ENCODE measurements around the gene FIP1L1.
A peak's percentile ranks its signal among the peaks of the same experiment; 100 is the strongest.

The FIP1L1 gene

GRCh38 chr4:53497487-53498244, 120.2 kb downstream of the FIP1L1 start:
- H3K27ac Mint-ChIP-seq, result no peak overlapping the region
- DNase-seq (ENCODE audit: low spot score in 2 of 2), result no peak
- H3K4me3 Mint-ChIP-seq, result no peak overlapping the region
- no peaks in the 10 kb centered on the region for H3K9me3 Mint-ChIP-seq
- ATAC-seq, result no peak
- no peaks in the 10 kb centered on the region for H3K4me1 Mint-ChIP-seq
- no peaks in the 10 kb centered on the region for H3K36me3 Mint-ChIP-seq

- no peaks in the 10 kb centered on the region for H3K9me3 Mint-ChIP-seq
These were observed 121.3 kb downstream of the FIP1L1 start for GRCh38 chr4:53498706-53499105.

GRCh38 chr4:53499791-53500190, 122.3 kb downstream of the FIP1L1 start:
- DNase-seq (ENCODE audit: low spot score in 2 of 2) (no peak), ATAC-seq (peak; percentile 39)
- no peak overlapping the region for H3K27ac Mint-ChIP-seq
- H3K9me3 Mint-ChIP-seq, result no peaks in the 10 kb centered on the region
- H3K36me3 Mint-ChIP-seq, result no peaks in the 10 kb centered on the region
- no peaks in the 10 kb centered on the region for H3K4me1 Mint-ChIP-seq
- H3K4me3 Mint-ChIP-seq, result no peak overlapping the region

More at GRCh38 chr4:53498706-53499105, 121.3 kb downstream of the FIP1L1 start:
- no peak overlapping the region for H3K27ac Mint-ChIP-seq
- DNase-seq (ENCODE audit: low spot score in 2 of 2), result no peak
- H3K4me1 Mint-ChIP-seq, result no peaks in the 10 kb centered on the region
- no peak for ATAC-seq
- no peak overlapping the region for H3K4me3 Mint-ChIP-seq
- H3K36me3 Mint-ChIP-seq, result no peaks in the 10 kb centered on the region

- no peak overlapping the region for H3K27ac Mint-ChIP-seq
- H3K36me3 Mint-ChIP-seq, result no peaks in the 10 kb centered on the region
- no peak for ATAC-seq
- DNase-seq (ENCODE audit: low spot score in 2 of 2), result no peak
- H3K4me1 Mint-ChIP-seq, result no peaks in the 10 kb centered on the region
- H3K9me3 Mint-ChIP-seq, result no peaks in the 10 kb centered on the region
- H3K4me3 Mint-ChIP-seq, result no peak overlapping the region
These were observed 123.1 kb downstream of the FIP1L1 start for GRCh38 chr4:53500546-53500945.

- DNase-seq (ENCODE audit: low spot score in 2 of 2) (no peak), ATAC-seq (no peak)
- Mint-ChIP-seq H3K4me1 (no peaks in the 10 kb centered on the region), H3K4me3 (no peak overlapping the region), H3K27ac (no peak overlapping the region), H3K36me3 (no peaks in the 10 kb centered on the region), H3K9me3 (no peaks in the 10 kb centered on the region)
These were observed 124.1 kb downstream of the FIP1L1 start for GRCh38 chr4:53501561-53501960.

GRCh38 chr4:53502094-53502493, 124.7 kb downstream of the FIP1L1 start:
- H3K4me3 Mint-ChIP-seq, result no peak overlapping the region
- H3K4me1 Mint-ChIP-seq, result no peaks in the 10 kb centered on the region
- no peaks in the 10 kb centered on the region for H3K9me3 Mint-ChIP-seq
- no peak overlapping the region for H3K27ac Mint-ChIP-seq
- DNase-seq (ENCODE audit: low spot score in 2 of 2) (no peak), ATAC-seq (no peak)
- no peaks in the 10 kb centered on the region for H3K36me3 Mint-ChIP-seq

GRCh38 chr4:53505947-53506346, 128.5 kb downstream of the FIP1L1 start:
- Mint-ChIP-seq H3K9me3 (no peaks in the 10 kb centered on the region), H3K4me1 (no peaks in the 10 kb centered on the region), H3K36me3 (no peaks in the 10 kb centered on the region), H3K27ac (no peak overlapping the region), H3K4me3 (no peak overlapping the region)
- DNase-seq (ENCODE audit: low spot score in 2 of 2), result no peak
- ATAC-seq, result no peak

- Mint-ChIP-seq H3K4me1 (no peaks in the 10 kb centered on the region), H3K27ac (no peak overlapping the region)
These were observed 129.6 kb downstream of the FIP1L1 start for GRCh38 chr4:53507058-53507457.

GRCh38 chr4:53507671-53508286, 130.3 kb downstream of the FIP1L1 start:
- Mint-ChIP-seq H3K36me3 (no peaks in the 10 kb centered on the region), H3K4me3 (no peak overlapping the region), H3K27ac (no peak overlapping the region), H3K4me1 (no peaks in the 10 kb centered on the region), H3K9me3 (no peaks in the 10 kb centered on the region)
- ATAC-seq (no peak), DNase-seq (ENCODE audit: low spot score in 2 of 2) (no peak)

More at GRCh38 chr4:53507058-53507457, 129.6 kb downstream of the FIP1L1 start:
- no peaks in the 10 kb centered on the region for H3K9me3 Mint-ChIP-seq
- no peak for ATAC-seq
- no peak overlapping the region for H3K4me3 Mint-ChIP-seq
- no peaks in the 10 kb centered on the region for H3K36me3 Mint-ChIP-seq
- DNase-seq (ENCODE audit: low spot score in 2 of 2), result no peak

- ATAC-seq (no peak), DNase-seq (ENCODE audit: low spot score in 2 of 2) (no peak)
These were observed 131.0 kb downstream of the FIP1L1 start for GRCh38 chr4:53508446-53508845.

GRCh38 chr4:53510321-53510720, 132.9 kb downstream of the FIP1L1 start:
- DNase-seq (ENCODE audit: low spot score in 2 of 2) (no peak), ATAC-seq (no peak)
- H3K27ac Mint-ChIP-seq, result no peak overlapping the region

More at GRCh38 chr4:53508446-53508845, 131.0 kb downstream of the FIP1L1 start:
- Mint-ChIP-seq H3K27ac (no peak overlapping the region), H3K36me3 (no peaks in the 10 kb centered on the region), H3K4me3 (no peak overlapping the region), H3K9me3 (no peaks in the 10 kb centered on the region), H3K4me1 (no peaks in the 10 kb centered on the region)

More at GRCh38 chr4:53510321-53510720, 132.9 kb downstream of the FIP1L1 start:
- Mint-ChIP-seq H3K4me3 (no peak overlapping the region), H3K36me3 (no peaks in the 10 kb centered on the region), H3K4me1 (no peaks in the 10 kb centered on the region), H3K9me3 (no peaks in the 10 kb centered on the region)

Measured in stimulated activated effector memory CD8-positive, alpha-beta T cell treated with anti-CD3 and anti-CD28 coated beads, Interleukin-12 subunit alpha, Interleukin-12 subunit beta, amount 100 ng/mL, for 72 hours (primary cell).